Chondrocyte (in vitro differentiated cells): ENCODE data around the gene C3AR1. TPM values are rescaled to one million over a fixed set of nuclear protein-coding genes. Genes with fewer than 3 reads are reported as not detected.

Experiments used
- DNase-seq: peaks from one replicate; pipeline ENCODE4 v3.0.0; 2021; ENCODE audit warnings: mixed read lengths, low spot score
- H3K27ac Mint-ChIP-seq: one replicate; pipeline ENCODE4 v1.8.0; 2021; ENCODE audit warnings: mild to moderate bottlenecking, moderate library complexity, mixed read lengths; ENCODE audit not compliant: unreplicated experiment
- H3K27me3 Mint-ChIP-seq: 2 replicates; pipeline ENCODE4 v1.8.0; 2021; ENCODE audit warnings: low read depth, mixed read lengths
- H3K36me3 Mint-ChIP-seq: 2 replicates; pipeline ENCODE4 v1.8.0; 2021; ENCODE audit warnings: low read depth, mixed read lengths
- H3K4me1 Mint-ChIP-seq: 2 replicates; pipeline ENCODE4 v1.8.0; 2021; ENCODE audit warnings: low read depth, mild to moderate bottlenecking, mixed read lengths
- H3K4me3 Mint-ChIP-seq: one replicate; pipeline ENCODE4 v1.8.0; 2021; ENCODE audit warnings: mild to moderate bottlenecking, moderate library complexity, mixed read lengths; ENCODE audit not compliant: unreplicated experiment
- H3K9me3 Mint-ChIP-seq: 2 replicates; pipeline ENCODE4 v1.8.0; 2021; ENCODE audit warnings: low read depth, mixed read lengths
- total RNA-seq: library from RNA; stranded (reverse); gene quantifications from 3 replicates; pipeline ENCODE4 v1.2.1, GENCODE V29; 2021
- TF ChIP-seq, protein P1 (sequence below): fragments of 200-600 bp; sonication (generic); IDR thresholded peaks from 2 replicates; pipeline ENCODE4 v1.5.0; 2021; ENCODE audit warnings: antibody characterized with exemption, mild to moderate bottlenecking, moderate library complexity

Gene C3AR1
- total RNA-seq, 1 donor from 2014 or later, result 0.27 TPM

DNA sequence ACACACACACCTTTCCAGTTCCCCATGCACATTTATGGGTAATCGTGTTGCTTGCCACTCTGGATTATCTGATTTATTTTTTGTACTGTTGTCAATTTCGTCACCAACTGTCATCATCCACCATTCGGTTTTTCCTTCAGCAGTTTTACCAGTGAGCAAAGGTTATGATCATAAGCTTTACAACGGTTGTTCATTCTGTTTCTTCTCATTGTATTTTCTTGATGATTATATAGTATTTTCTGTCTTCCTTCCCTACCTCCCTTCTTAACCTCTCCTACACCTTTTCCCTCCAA lies 16.6 kb upstream of the C3AR1 start:
- Mint-ChIP-seq H3K36me3 (peaks cover 2% of the 10 kb centered on the region), H3K4me1 (peaks cover 36% of the 10 kb centered on the region), H3K9me3 (no peaks in the 10 kb centered on the region), H3K27ac (peak overlapping the region; percentile 96), H3K4me3 (peak overlapping the region; percentile 94), H3K27me3 (no peaks in the 10 kb centered on the region)
- TF ChIP-seq, protein P1, sequence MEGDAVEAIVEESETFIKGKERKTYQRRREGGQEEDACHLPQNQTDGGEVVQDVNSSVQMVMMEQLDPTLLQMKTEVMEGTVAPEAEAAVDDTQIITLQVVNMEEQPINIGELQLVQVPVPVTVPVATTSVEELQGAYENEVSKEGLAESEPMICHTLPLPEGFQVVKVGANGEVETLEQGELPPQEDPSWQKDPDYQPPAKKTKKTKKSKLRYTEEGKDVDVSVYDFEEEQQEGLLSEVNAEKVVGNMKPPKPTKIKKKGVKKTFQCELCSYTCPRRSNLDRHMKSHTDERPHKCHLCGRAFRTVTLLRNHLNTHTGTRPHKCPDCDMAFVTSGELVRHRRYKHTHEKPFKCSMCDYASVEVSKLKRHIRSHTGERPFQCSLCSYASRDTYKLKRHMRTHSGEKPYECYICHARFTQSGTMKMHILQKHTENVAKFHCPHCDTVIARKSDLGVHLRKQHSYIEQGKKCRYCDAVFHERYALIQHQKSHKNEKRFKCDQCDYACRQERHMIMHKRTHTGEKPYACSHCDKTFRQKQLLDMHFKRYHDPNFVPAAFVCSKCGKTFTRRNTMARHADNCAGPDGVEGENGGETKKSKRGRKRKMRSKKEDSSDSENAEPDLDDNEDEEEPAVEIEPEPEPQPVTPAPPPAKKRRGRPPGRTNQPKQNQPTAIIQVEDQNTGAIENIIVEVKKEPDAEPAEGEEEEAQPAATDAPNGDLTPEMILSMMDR, result no peak
- no peak for DNase-seq

DNA sequence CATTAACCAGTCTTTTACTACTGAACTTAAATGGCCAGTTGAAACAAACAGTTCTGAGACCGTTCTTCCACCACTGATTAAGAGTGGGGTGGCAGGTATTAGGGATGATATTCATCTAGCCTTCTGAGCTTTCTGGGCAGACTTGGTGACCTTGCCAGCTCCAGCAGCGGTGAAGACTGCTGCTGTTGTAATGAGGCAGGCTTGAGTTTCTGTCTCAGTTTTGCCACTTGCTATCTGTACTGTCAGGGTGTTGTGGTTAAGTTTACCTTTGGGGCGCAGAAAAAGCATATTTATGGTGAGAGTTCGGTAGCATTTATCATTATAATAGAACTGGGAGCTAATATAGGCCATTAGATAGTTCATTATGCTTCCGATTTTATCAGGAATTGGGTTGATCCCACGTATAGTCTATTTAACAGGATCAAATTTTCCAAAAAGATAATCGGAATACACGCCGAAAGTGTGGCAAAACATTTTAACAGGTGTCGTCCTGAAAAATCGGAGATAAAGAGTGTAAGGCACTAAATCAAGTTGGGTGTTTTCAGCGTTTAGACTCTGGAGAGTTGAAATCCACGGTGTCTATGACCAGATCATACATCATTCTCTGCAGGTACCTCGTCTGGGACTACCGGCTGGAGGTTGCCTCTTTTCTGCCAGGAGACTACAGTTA lies 15.2 kb upstream of the C3AR1 start:
- Mint-ChIP-seq H3K4me1 (peaks cover 36% of the 10 kb centered on the region), H3K36me3 (peaks cover 2% of the 10 kb centered on the region), H3K27me3 (no peaks in the 10 kb centered on the region), H3K4me3 (peak overlapping the region; percentile 94), H3K27ac (peak overlapping the region; percentile 96), H3K9me3 (no peaks in the 10 kb centered on the region)
- TF ChIP-seq, protein P1, result no peak
- DNase-seq, result no peak

DNA sequence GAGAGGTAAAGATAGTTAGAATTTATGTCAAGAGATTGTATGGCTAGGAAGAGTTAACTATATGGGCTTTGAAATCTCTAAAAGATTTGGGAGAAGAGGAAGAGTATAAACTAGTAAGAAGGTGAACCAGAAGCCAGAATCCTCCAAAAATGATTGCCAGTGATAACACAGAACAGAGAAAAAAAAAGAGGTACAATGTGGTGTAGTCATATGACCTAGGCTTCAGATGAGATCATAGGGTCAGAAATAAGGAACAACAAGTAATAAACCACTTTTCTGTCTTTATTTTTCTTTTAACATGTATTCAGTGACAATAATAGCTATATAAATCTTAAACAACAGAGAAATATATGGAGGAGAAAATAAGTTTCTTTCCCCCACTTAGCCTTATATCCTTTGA lies 14.0 kb upstream of the C3AR1 start:
- no peak for DNase-seq

DNA sequence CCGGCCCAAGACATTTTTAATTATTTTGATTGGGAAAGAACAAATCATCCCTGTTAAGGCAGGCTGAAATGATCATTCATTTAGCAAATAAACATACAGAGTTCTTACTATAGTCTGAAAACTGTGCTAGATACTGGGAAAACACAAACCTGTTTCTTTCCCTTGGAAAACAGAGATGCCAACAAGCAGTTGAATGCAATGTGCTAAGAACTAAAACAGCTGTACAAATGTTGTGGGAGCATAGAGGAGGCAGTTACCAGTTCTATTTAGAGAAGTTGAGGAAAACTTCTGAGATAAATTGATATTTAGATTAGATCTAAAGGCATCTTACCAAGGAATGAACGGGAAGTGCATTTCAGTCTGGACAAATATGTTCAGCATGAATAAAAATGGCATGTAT lies 12.8 kb upstream of the C3AR1 start:
- TF ChIP-seq, protein P1, result no peak
- Mint-ChIP-seq H3K4me3 (no peak overlapping the region), H3K27ac (no peak overlapping the region), H3K36me3 (no peaks in the 10 kb centered on the region), H3K27me3 (no peaks in the 10 kb centered on the region), H3K9me3 (no peaks in the 10 kb centered on the region), H3K4me1 (peaks cover 26% of the 10 kb centered on the region)
- no peak for DNase-seq

More for the DNA sequence above, 14.0 kb upstream of the C3AR1 start:
- Mint-ChIP-seq H3K9me3 (no peaks in the 10 kb centered on the region), H3K4me3 (no peak overlapping the region), H3K4me1 (peaks cover 34% of the 10 kb centered on the region), H3K27ac (no peak overlapping the region), H3K27me3 (no peaks in the 10 kb centered on the region), H3K36me3 (no peaks in the 10 kb centered on the region)
- TF ChIP-seq, protein P1, result no peak

DNA sequence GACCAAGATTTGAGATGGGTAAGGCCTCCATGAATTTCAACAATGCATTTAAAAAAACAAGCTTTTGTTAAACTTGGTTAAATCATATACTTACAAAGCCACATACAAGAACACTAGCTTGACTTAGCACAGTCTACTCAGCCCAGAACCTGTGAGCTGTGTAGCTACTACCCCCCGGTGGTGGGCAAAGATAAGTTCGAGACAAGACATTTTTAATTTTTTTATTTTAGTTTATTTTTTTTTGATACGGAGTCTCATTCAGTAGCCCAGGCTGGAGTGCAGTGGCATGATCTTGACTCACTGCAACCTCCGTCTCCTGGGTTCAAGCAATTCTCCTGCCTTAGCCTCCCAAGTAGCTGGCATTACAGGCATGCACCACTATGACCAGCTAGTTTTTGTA lies 12.2 kb upstream of the C3AR1 start:
- peaks cover 21% of the 10 kb centered on the region for H3K4me1 Mint-ChIP-seq
- no peaks in the 10 kb centered on the region for H3K27me3 Mint-ChIP-seq
- no peak for DNase-seq
- TF ChIP-seq, protein P1, result peak; percentile 81
- no peak overlapping the region for H3K4me3 Mint-ChIP-seq
- no peaks in the 10 kb centered on the region for H3K9me3 Mint-ChIP-seq
- no peak overlapping the region for H3K27ac Mint-ChIP-seq
- no peaks in the 10 kb centered on the region for H3K36me3 Mint-ChIP-seq
